H54 (cell line): ENCODE results near the gene CCDC81.
A peak's percentile ranks its signal among the peaks of the same experiment; 100 is the strongest.
"Not testable (repeated sequence)": the region's sequence is repeated elsewhere in the genome, so short reads cannot be mapped to it uniquely, and the experiment has no call there.

Experiments used
- DNase-seq: peaks from one replicate; pipeline ENCODE4 v3.0.0; 2011; ENCODE audit warnings: low spot score, mixed read lengths; ENCODE audit not compliant: insufficient read length
- FAIRE-seq: peaks from 3 replicates; lab custom pipeline; 2011; peaks lifted over from hg19 to GRCh38; lab: Jason Lieb, UNC
- POLR2A ChIP-seq: IDR thresholded peaks from 2 replicates; pipeline ENCODE4 v1.6.1; 2011; ENCODE audit warnings: low read depth, mild to moderate bottlenecking, low read length

Gene CCDC81

GRCh38 chr11:86403458-86403857 lies 28.8 kb downstream of the CCDC81 start:
- no peak for TF ChIP-seq POLR2A
- FAIRE-seq: no peak
- no peak for DNase-seq

GRCh38 chr11:86408845-86409244 lies 34.2 kb downstream of the CCDC81 start:
- DNase-seq (no peak), FAIRE-seq (no peak)

GRCh38 chr11:86414032-86414431 lies 39.3 kb downstream of the CCDC81 start:
- DNase-seq (no peak), FAIRE-seq (no peak)
- TF ChIP-seq POLR2A: no peak

More at GRCh38 chr11:86408845-86409244, 34.2 kb downstream of the CCDC81 start:
- no peak for TF ChIP-seq POLR2A

GRCh38 chr11:86415026-86415425 lies 40.3 kb downstream of the CCDC81 start:
- no peak for TF ChIP-seq POLR2A
- FAIRE-seq (no peak), DNase-seq (no peak)

GRCh38 chr11:86416494-86416893 lies 41.8 kb downstream of the CCDC81 start:
- FAIRE-seq (peak; percentile 48), DNase-seq (no peak)
- no peak for TF ChIP-seq POLR2A

- DNase-seq, FAIRE-seq: not testable (repeated sequence)
These were observed 42.3 kb downstream of the CCDC81 start for GRCh38 chr11:86416951-86417350.

GRCh38 chr11:86418106-86418505 lies 43.4 kb downstream of the CCDC81 start:
- DNase-seq (no peak), FAIRE-seq (no peak)
- TF ChIP-seq POLR2A: no peak

- no peak for TF ChIP-seq POLR2A
- no peak for FAIRE-seq
These were observed 43.8 kb downstream of the CCDC81 start for GRCh38 chr11:86418513-86418912.

GRCh38 chr11:86418917-86419316 lies 44.2 kb downstream of the CCDC81 start:
- DNase-seq (no peak), FAIRE-seq (peak; percentile 36)
- no peak for TF ChIP-seq POLR2A

More at GRCh38 chr11:86418513-86418912, 43.8 kb downstream of the CCDC81 start:
- no peak for DNase-seq

GRCh38 chr11:86421946-86422345 lies 47.3 kb downstream of the CCDC81 start:
- no peak for DNase-seq
- TF ChIP-seq POLR2A: no peak
- no peak for FAIRE-seq

GRCh38 chr11:86422371-86422770 lies 47.7 kb downstream of the CCDC81 start:
- FAIRE-seq (no peak), DNase-seq (no peak)
- TF ChIP-seq POLR2A: no peak

GRCh38 chr11:86423488-86423887 lies 48.8 kb downstream of the CCDC81 start:
- DNase-seq, FAIRE-seq: not testable (repeated sequence)

- no peak for TF ChIP-seq POLR2A
- FAIRE-seq: no peak
- no peak for DNase-seq
These were observed 52.8 kb downstream of the CCDC81 start for GRCh38 chr11:86427441-86427840.

- no peak for DNase-seq
- no peak for FAIRE-seq
- no peak for TF ChIP-seq POLR2A
These were observed 56.6 kb downstream of the CCDC81 start for GRCh38 chr11:86431258-86431657.

GRCh38 chr11:86433361-86434095 lies 58.8 kb downstream of the CCDC81 start:
- FAIRE-seq, DNase-seq: not testable (repeated sequence)
